Measurements from ENCODE around the gene SLMAP.

GRCh38 chr3:57918123-57918837, 162.2 kb downstream of the SLMAP start:
- TF ChIP-seq FOXM1 (IDR thresholded peaks at IDR 0.05; ENCODE audit: low read depth) (no peak), SIN3A (IDR thresholded peaks at IDR 0.05; ENCODE audit: borderline replicate concordance, low read depth, low read length) (no peak), PBX3 (IDR thresholded peaks at IDR 0.05) (peak; percentile 69; the same call in 1 of the 2 replicates), MAX (IDR thresholded peaks at IDR 0.05; ENCODE audit: low read depth) (no peak), POLR2AphosphoS5 (IDR thresholded peaks at IDR 0.05; ENCODE audit: low read depth, low read length) (peak; percentile 51; the same call in 1 of the 2 replicates), MXI1 (IDR thresholded peaks at IDR 0.05; ENCODE audit: low read depth, low read length) (no peak), EP300 (IDR thresholded peaks at IDR 0.05; ENCODE audit: borderline replicate concordance in 1 of 2, low read depth in 1 of 2, low read length in 1 of 2) (no peak; a peak in 1 of 4 replicates)

All from SK-N-SH (cell line).